Epithelial cell of umbilical artery (primary cell): ENCODE data around the gene PDS5B. TPM values are rescaled to one million over a fixed set of nuclear protein-coding genes. Genes with fewer than 3 reads are reported as not detected.

ENCODE experiments used
- total RNA-seq: library from RNA; depleted of rRNA; stranded (reverse); fragments of >200 nt; gene quantifications from 2 replicates; pipeline ENCODE4 v1.2.3, GENCODE V29; 2014

PDS5B gene, protein sequence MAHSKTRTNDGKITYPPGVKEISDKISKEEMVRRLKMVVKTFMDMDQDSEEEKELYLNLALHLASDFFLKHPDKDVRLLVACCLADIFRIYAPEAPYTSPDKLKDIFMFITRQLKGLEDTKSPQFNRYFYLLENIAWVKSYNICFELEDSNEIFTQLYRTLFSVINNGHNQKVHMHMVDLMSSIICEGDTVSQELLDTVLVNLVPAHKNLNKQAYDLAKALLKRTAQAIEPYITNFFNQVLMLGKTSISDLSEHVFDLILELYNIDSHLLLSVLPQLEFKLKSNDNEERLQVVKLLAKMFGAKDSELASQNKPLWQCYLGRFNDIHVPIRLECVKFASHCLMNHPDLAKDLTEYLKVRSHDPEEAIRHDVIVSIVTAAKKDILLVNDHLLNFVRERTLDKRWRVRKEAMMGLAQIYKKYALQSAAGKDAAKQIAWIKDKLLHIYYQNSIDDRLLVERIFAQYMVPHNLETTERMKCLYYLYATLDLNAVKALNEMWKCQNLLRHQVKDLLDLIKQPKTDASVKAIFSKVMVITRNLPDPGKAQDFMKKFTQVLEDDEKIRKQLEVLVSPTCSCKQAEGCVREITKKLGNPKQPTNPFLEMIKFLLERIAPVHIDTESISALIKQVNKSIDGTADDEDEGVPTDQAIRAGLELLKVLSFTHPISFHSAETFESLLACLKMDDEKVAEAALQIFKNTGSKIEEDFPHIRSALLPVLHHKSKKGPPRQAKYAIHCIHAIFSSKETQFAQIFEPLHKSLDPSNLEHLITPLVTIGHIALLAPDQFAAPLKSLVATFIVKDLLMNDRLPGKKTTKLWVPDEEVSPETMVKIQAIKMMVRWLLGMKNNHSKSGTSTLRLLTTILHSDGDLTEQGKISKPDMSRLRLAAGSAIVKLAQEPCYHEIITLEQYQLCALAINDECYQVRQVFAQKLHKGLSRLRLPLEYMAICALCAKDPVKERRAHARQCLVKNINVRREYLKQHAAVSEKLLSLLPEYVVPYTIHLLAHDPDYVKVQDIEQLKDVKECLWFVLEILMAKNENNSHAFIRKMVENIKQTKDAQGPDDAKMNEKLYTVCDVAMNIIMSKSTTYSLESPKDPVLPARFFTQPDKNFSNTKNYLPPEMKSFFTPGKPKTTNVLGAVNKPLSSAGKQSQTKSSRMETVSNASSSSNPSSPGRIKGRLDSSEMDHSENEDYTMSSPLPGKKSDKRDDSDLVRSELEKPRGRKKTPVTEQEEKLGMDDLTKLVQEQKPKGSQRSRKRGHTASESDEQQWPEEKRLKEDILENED (N-terminal part only)
- 25.3 and 35.4 TPM in 2 replicates for total RNA-seq

GRCh38 chr13:32586080-32586900, at the start of gene PDS5B:
PDS5B (plus strand) TSS chr13:32586452; CDS start chr13:32648773, 62,321 bp downstream.

GRCh38 chr13:32538621-32539246, 47.5 kb upstream of the PDS5B start, which contains the start of gene N4BP2L2:
N4BP2L2 (minus strand) TSS chr13:32538795; CDS start chr13:32537027, 1,768 bp downstream.

Other genes with a start within 250 kb of the PDS5B start
- gene N4BP2L1, start 158.3 kb upstream of the PDS5B start, total RNA-seq: 1.9 and 4.1 TPM in 2 replicates
- 58.8 and 78.9 TPM in 2 replicates for gene N4BP2L2, start 47.7 kb upstream of the PDS5B start, total RNA-seq